Pons (tissue), 1 donor: Measurements from ENCODE around the gene LINGO4.

Experiments
- DNase-seq: peaks from one replicate; pipeline ENCODE4 v3.0.0-alpha.2; 2016; ENCODE audit warnings: low spot score

LINGO4 gene

GRCh38 chr1:151805066-151805820 is at the start of gene LINGO4:
Gene LINGO4 (minus strand): TSS chr1:151805419. CDS start chr1:151802704, 2,715 bp downstream.
- no peak for DNase-seq

GRCh38 chr1:151854658-151855057 is 49.4 kb upstream of the LINGO4 start:
- DNase-seq = no peak

- DNase-seq = no peak
Measured at GRCh38 chr1:151853411-151853943, 48.3 kb upstream of the LINGO4 start, which contains the start of gene THEM5. Gene THEM5 (minus strand): TSS chr1:151853712. CDS start chr1:151853565, 147 bp downstream.

GRCh38 chr1:151852733-151853132 is 47.5 kb upstream of the LINGO4 start:
- DNase-seq = no peak

- DNase-seq = no peak
Measured at GRCh38 chr1:151851886-151852285, 46.7 kb upstream of the LINGO4 start.

- no peak for DNase-seq
Measured at GRCh38 chr1:151849871-151850270, 44.7 kb upstream of the LINGO4 start.

GRCh38 chr1:151849126-151849525 is 43.9 kb upstream of the LINGO4 start:
- no peak for DNase-seq

- DNase-seq = no peak
Measured at GRCh38 chr1:151847867-151848596, 42.8 kb upstream of the LINGO4 start.

- DNase-seq = no peak
Measured at GRCh38 chr1:151846686-151847237, 41.5 kb upstream of the LINGO4 start.

- no peak for DNase-seq
Measured at GRCh38 chr1:151846062-151846568, 40.9 kb upstream of the LINGO4 start.

GRCh38 chr1:151843398-151843797 is 38.2 kb upstream of the LINGO4 start:
- DNase-seq = no peak

- DNase-seq = peak; percentile 64
Measured at GRCh38 chr1:151841141-151841540, 35.9 kb upstream of the LINGO4 start.

GRCh38 chr1:151840421-151840820 is 35.2 kb upstream of the LINGO4 start:
- peak; percentile 40 for DNase-seq

- DNase-seq = peak; percentile 92
Measured at GRCh38 chr1:151839457-151840403, 34.5 kb upstream of the LINGO4 start, which contains the start of gene C2CD4D. Gene C2CD4D (minus strand): TSS chr1:151839820. CDS start chr1:151838989, 831 bp downstream.

GRCh38 chr1:151839082-151839412 is 33.8 kb upstream of the LINGO4 start:
- DNase-seq = no peak

- DNase-seq = no peak
Measured at GRCh38 chr1:151838222-151839081, 33.2 kb upstream of the LINGO4 start.

- DNase-seq = no peak
Measured at GRCh38 chr1:151837884-151838221, 32.6 kb upstream of the LINGO4 start.

GRCh38 chr1:151837197-151837596 is 32.0 kb upstream of the LINGO4 start:
- no peak for DNase-seq

GRCh38 chr1:151835596-151835995 is 30.4 kb upstream of the LINGO4 start:
- DNase-seq = no peak

- no peak for DNase-seq
Measured at GRCh38 chr1:151834239-151834638, 29.0 kb upstream of the LINGO4 start.
